GM19023 (cell line): Measurements from ENCODE around the gene PCSK2.

Experiments used
- ATAC-seq: cut with Tn5 transposase; IDR thresholded peaks from one replicate; pipeline ENCODE4 v1.9.1; 2021; ENCODE audit warnings: mild to moderate bottlenecking, moderate library complexity; ENCODE audit not compliant: unreplicated experiment

PCSK2 gene

GRCh38 chr20:17529586-17529985 is 302.7 kb downstream of the PCSK2 start:
- no peak for ATAC-seq

- ATAC-seq, result no peak
Observed at GRCh38 chr20:17530153-17530552, 303.3 kb downstream of the PCSK2 start.

GRCh38 chr20:17530716-17531664 is 304.1 kb downstream of the PCSK2 start, which contains the start of gene BFSP1:
TSS of gene BFSP1 (minus strand) at chr20:17531379. CDS start at chr20:17531329, 50 bp downstream.
- no peak for ATAC-seq

- no peak for ATAC-seq
Observed at GRCh38 chr20:17531665-17532025, 304.8 kb downstream of the PCSK2 start.

- no peak for ATAC-seq
Observed at GRCh38 chr20:17533396-17533795, 306.6 kb downstream of the PCSK2 start.

- ATAC-seq, result no peak
Observed at GRCh38 chr20:17534077-17534476, 307.2 kb downstream of the PCSK2 start.
